M059J (cell line): ENCODE measurements around the gene RRBP1. TPM values are rescaled to one million over a fixed set of nuclear protein-coding genes. Genes with fewer than 3 reads are reported as not detected.
A peak's percentile ranks its signal among the peaks of the same experiment; 100 is the strongest.

Experiments used
- DNase-seq: peaks from one replicate; pipeline ENCODE4 v3.0.0-alpha.2; 2012; ENCODE audit warnings: low read depth
- total RNA-seq: library from RNA; depleted of rRNA; stranded (reverse); fragments of >200 nt; shearing (Covaris generic); gene quantifications from 2 replicates; pipeline ENCODE4 v1.2.3, GENCODE V29; 2014

The RRBP1 gene
- total RNA-seq, 1 experiment from 2014 or later = 253 TPM

DNA sequence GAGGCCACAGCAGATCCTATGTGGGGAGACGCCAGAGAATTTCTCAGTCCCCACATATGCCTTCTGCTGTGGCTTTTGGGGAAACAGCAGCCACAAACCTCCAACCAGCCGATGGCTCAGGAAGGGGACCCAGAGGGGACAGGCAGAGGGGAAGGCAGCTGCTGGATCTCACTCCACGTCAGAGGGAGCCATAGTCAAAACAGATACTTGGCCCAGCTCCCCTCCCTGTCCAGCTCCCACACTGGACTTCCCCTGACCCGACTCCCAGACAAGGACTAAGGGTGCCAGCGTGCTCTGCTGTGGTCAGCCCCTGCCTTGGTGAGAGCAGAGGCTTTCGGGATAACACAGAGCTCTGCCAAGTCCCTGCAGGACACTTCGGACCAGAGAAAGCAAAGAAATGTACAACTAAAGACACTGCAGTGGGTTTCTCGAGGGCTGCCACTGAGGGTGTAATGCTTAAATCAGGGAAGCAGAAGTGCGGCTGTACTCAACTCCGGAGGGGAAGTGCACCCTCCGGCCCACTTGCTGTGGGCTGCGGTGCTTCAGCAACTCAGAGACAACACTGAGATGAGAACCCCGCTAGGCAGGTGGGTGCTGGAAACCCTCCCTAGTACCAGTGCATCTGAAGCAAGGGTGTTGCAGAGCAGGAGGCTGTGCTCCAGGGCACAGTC lies 47.2 kb downstream of the RRBP1 start:
- DNase-seq = no peak

- no peak for DNase-seq
Measured at GRCh38 chr20:17633850-17634500, 48.1 kb downstream of the RRBP1 start.

GRCh38 chr20:17633221-17633849 lies 48.7 kb downstream of the RRBP1 start:
- DNase-seq = no peak

- DNase-seq = no peak
Measured at GRCh38 chr20:17631576-17632319, 50.3 kb downstream of the RRBP1 start.

DNA sequence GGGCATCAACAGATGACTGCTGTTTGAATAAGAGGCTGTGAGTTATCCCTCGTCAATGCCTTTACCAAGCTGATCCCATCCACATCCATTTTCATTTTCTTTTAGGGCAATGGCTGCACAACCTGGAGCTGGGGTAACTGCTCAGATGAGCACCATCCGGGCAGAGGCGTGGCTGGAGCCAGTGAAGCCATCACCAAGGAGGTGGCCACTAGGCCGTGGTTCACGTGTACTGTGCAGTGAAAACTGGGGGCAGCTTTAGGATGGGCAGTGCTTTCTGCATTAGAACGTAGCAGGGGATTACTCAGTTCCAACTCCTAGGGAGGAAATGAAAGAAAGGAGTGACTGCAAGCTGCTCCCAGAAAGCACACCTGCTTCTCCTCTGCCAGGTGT lies 51.2 kb downstream of the RRBP1 start:
- DNase-seq = no peak

DNA sequence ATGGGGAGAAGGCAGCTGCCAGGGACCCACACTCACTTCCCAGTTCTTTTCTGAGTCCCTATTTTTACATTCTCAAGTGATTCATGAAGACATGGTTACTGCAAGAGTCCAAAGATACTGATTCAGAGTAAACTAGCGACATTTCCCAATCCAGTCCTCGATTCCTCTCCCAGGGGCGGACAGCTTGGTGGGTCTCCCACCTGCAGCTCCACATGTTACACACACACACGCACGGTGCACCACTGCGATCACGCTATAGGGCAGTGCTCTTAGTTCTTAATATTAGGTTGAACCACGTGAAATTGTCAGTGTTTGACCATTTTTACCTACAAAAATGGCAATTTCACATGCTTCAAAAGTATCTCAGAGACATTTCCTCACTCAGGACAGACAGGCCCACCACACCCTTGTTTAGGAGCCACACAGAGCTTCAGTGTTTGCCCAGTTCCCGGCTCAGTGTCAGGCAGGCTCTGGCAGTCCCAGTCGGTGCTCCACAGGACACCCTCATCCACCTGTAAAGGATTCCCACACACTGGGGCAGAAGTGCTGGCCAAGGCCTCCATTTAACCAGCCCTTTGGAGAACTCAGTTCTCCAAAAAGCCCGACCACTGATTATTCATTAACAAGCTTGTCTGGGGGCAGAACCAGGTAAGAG lies 51.8 kb downstream of the RRBP1 start:
- DNase-seq = no peak

- DNase-seq = no peak
Measured at GRCh38 chr20:17629678-17630089, 52.4 kb downstream of the RRBP1 start.

DNA sequence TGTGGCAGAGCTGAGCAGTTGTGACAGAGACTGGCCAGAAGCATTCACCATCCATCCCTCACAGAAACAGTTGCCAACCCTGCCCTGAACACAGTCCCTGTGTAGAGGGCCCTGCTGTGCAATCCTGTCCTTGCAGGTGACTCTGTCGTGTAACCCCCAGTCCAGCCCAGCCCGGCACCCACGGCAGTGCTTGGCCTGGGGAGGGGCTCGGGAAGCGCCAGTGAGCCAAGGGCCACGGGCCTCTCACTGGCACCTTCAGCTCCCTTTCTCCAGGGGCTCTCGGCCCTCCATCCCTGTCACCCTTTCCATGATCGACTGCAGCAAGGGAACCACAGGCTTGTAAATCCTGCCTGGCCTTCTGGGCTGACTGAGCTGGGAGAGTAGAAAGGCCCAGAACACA lies 53.0 kb downstream of the RRBP1 start:
- DNase-seq = no peak

GRCh38 chr20:17628101-17628841 lies 53.8 kb downstream of the RRBP1 start:
- no peak for DNase-seq

- DNase-seq = no peak
Measured at GRCh38 chr20:17627101-17627955, 54.7 kb downstream of the RRBP1 start.

DNA sequence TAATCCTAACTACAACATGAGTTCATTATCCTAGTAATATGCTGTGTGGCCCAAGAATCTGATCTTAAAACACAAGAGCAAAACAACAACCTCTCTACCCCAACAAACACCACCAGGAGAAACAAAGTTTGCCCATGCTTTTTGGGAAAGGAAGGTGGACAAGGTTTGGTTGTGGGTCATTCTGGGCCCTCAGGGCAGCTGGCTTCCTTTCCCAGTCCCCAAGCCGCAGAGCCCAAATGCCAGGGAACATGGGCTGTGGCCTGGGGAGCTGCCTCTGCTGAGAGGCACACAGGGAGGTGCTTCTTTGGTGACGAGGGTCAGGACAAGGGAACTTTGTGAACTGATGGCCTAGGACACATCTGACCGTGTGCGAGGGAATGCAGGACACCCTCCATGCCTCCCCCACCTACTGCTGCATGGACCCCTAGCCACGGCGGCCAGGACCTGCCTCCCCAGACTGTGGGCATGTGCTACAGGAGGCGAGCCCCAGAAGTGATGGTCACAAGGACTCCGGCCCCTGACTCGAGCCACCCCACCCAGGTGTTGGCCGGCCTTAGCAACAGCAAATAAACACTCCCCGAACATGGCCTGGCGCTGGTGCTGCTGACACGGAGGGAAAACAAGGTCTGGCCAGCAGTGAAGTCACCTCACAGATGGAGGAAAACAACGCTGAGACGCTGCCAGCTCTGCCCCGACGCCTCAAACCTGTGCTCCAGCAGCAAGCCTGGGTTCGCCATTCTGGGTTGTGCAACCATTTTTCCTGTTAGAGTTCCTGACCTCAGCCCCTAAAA lies 55.6 kb downstream of the RRBP1 start:
- no peak for DNase-seq

GRCh38 chr20:17625246-17626051 lies 56.6 kb downstream of the RRBP1 start:
- DNase-seq = no peak

DNA sequence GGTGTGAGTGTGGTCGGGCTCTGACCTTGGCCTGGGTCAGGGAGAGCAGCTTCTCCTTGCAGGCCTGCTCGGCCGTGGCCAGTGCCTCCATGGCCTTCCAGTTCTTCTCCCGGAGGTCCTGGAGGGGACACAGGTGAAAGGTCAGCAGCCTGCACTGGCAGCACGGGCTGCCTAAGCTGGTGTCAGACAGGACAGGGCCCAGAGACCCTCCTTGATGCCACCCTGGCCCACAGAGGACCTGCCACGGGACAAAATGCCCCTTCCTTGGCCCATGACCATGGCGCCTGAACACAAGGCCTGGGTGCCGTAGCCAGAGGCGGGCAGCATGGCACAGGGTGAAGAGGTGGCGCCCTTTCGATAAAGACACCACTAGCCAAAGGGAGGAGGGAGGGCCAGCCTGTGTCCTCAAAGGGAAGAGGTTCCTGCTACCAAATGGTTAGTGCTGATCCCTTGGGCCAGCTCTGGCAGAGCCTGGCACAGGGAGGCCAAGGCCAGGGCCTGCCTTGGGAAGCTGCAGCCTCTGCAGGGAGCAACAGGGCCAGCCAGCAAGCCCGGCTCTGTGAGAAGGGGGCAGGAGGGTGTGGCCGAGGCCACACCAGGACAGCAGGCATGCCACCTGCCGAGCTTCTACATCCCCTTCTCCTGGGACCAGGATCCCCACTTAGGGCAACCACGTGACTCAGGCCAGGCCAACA lies 57.3 kb downstream of the RRBP1 start:
- no peak for DNase-seq

DNA sequence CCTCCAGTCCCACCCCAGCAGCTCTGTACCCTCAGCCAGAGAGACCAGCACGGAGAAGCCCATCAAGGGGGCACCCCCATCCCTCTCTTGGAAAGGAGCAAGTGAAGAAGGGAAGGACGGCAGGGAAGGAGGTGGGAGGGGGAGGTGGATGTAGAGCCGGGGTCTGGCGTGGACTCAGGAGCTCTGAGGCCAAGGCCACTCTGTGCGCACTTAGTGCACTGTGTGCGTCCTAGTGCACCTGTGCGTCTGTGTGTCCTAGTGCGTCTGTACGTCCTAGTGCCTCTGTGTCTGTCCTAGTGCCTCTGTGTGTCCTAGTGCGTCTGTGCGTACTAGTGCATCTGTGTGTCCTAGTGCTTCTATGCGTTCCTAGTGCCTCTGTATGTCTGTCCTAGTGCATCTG lies 58.0 kb downstream of the RRBP1 start:
- no peak for DNase-seq

DNA sequence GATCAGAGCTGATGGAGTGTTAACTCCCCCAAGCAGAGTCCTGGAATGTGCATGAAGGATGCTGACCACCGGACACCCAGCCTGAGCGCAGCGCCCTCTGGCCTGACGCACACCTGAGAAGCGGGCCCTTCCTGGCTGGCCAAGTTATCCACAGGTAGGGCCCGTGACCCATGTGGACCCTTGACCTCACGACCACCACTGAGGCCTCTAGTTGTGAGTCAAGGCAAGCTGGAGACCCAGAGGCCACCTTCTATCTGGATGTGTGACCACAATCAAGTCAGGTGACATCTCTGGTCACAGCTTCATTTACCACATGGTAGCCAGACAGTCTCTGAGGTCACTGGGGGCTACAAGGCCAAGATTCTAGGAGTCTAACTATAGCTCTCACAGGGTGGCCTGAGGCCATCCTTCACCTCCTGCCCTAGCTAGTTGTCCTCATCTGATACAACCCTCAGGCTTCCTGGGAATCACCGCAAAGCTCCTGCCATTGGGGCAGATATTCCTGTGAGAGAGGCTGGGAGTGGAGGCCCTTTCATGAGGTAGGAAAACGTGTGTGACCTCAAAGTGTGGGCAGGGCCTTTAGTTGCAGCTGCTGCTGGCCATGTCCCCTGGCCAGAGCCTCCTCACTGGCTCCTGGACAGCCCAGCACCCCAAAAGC lies 59.1 kb downstream of the RRBP1 start:
- DNase-seq = peak; percentile 28

DNA sequence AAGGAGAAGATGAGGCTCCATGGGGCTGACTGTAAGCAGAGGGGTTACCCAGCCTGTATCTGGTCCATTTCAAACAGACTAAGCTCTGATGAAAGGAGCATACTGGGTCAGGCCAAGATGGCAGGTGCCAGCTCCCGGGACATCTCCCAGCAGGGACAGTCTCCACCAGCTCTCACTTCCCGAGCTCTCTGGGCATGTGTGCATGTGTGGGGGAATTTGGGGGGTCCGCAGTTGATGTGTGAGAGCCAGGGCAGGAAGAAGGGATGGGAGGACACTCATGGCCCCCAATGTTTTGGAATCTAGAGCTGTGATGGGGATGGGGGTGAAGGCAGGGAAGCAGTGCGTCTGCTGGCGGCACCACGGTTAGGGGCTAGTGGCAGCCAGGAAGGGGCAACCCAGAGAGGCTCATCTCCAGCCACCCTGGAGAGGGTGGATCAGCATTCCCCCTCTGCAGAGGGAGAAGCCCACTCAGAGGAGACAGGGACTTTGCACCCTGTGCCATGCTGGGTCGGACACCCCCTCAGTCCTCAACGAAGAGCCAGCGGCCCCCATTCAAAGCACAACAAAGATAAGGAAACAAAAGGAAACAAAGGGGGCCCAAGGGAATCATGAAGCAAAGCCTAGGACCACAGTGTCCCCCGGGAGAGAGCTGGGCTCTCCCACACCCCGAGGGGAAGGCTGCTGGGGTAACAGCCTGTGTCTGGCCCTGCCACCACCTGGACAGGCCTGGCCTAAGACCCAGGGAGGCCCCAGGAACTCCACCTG lies 59.8 kb downstream of the RRBP1 start:
- no peak for DNase-seq
